GM10248 (cell line): ENCODE data around the gene PLA2G12A.

Source experiments
- CTCF ChIA-PET: fragments of 300-600 bp; sonication (Branson Sonifier 250); formaldehyde crosslinking; extraction: SDS; loops from one replicate; lab custom pipeline; 2021; ENCODE audit warnings: antibody characterized with exemption; lab: Yijun Ruan, JAX
- POLR2A ChIA-PET: fragments of 350-650 bp; sonication (Branson Sonifier 250); formaldehyde crosslinking; extraction: SDS; loops from one replicate; lab custom pipeline; 2020; ENCODE audit warnings: antibody characterized with exemption; lab: Yijun Ruan, JAX
- DNase-seq: peaks from one replicate; pipeline ENCODE4 v3.0.0; 2012; ENCODE audit errors: extremely low spot score
- TF ChIP-seq, protein P1 (sequence below): IDR thresholded peaks from 2 replicates; pipeline ENCODE4 v1.5.1; 2012; ENCODE audit warnings: mild to moderate bottlenecking, low read depth; ENCODE audit errors: extremely low read depth, missing control alignments, control extremely low read depth

PLA2G12A gene

DNA sequence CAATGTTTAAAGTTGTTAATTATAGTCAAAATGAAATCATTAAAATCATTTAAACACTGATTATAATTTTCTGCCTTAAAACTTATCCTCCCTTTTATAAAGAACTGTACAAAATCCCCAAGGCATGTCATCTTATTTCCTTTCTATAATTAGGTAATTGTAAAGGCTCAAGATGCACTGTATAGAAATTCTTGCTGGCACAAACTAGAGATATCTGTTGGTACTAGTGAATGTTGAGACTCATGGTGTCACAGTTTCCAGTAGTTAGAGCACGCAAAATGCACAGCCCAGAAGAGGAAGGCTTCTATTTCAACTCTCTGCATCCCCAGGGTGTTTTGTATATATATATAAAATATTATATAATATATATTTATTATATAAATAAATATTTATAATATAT lies 22.7 kb upstream of the PLA2G12A start:
- CTCF ChIA-PET: interaction anchor here (1.2 to 1.5 kb wide), 2 partner anchors 15 to 319 kb away, joined by 3 read pairs; partner anchors contain the start of gene SEC24B
- POLR2A ChIA-PET: no interaction called here
- TF ChIP-seq, protein P1, sequence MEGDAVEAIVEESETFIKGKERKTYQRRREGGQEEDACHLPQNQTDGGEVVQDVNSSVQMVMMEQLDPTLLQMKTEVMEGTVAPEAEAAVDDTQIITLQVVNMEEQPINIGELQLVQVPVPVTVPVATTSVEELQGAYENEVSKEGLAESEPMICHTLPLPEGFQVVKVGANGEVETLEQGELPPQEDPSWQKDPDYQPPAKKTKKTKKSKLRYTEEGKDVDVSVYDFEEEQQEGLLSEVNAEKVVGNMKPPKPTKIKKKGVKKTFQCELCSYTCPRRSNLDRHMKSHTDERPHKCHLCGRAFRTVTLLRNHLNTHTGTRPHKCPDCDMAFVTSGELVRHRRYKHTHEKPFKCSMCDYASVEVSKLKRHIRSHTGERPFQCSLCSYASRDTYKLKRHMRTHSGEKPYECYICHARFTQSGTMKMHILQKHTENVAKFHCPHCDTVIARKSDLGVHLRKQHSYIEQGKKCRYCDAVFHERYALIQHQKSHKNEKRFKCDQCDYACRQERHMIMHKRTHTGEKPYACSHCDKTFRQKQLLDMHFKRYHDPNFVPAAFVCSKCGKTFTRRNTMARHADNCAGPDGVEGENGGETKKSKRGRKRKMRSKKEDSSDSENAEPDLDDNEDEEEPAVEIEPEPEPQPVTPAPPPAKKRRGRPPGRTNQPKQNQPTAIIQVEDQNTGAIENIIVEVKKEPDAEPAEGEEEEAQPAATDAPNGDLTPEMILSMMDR: no peak
- DNase-seq: no peak

DNA sequence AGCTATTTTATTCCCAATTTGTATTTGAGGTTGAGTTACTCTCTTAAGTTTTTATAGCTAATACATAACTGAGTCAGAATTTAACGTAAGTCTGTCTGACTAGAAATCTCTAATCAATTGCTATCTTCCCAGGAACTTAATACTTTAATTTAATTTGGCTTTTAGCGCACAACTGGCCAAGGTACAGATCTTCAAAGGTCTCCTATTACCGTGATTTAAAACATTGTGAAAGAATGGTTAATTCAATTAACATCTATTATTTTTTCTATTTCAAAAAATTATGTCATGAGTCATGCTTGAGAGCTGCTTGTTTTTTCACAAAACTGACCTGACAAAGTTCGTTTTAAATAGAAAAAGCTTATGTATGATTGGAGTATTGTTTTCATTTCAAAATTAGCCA lies 22.0 kb upstream of the PLA2G12A start:
- TF ChIP-seq, protein P1: no peak
- CTCF ChIA-PET: interaction anchor here (0.6 to 1.5 kb wide), 3 partner anchors 14 to 318 kb away, joined by 3 read pairs; partner anchors contain the start of gene SEC24B
- DNase-seq: no peak
- POLR2A ChIA-PET: no interaction called here

DNA sequence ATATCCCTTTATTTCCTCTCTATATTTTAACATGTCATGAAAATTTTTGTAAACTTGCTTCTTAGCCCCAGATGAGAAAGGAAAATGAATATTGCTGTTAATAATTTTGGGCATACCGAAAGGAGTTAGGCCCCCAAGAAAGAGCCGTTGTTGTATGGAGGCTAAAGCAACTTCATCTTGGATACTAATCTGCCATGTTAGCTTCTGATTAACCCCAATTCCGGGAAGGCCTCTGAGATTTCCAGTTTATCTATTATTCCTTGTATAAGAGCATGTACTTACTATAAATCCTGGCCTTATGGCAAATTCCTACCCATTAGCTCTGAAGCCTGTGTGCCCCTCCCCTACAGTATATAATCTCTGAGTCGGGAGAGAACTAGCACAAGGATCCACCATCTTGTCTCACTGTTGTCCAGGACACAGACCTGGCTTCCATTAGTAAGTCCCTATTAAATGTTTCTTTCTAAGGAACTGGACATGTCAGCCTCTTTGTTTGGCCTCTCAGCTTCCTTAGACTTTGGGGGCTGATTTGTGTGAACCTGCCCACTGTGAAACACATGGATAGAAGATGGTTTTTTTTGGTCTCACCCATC lies 20.9 kb upstream of the PLA2G12A start:
- ChIA-PET POLR2A (no interaction called here), CTCF (no interaction called here)
- DNase-seq: no peak
- TF ChIP-seq, protein P1: no peak

DNA sequence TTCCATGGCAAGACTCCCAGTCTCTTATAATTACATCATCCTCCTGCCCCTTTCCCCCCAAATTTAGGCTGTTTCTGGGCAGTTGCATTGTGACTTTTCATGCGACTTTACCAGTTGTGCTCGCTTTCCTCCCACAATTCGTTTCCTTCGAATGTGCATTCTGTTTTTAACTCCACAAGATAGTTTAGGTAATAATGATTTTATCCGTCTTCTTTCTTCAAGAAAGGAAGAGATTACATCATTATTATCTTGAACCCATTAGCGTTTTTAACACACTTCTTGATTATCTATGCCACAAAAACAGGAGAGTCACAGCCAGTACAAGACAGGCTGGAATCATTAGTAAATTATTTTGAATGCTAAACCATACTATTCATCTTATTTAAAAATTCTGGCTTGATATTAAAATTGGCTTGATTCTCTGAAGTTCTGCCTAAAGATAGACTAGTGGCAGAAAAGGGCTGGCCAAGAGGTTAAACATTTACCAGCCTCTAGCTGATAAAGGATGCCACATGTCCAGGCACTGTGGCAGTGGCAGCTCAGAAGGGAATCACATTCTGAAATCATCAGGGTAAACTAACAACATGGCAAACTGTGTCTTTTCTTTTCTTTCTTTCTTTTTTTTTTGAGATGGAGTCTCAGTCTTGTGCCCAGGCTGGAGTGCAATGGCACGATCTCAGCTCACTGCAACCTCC lies 19.7 kb upstream of the PLA2G12A start:
- DNase-seq: no peak
- POLR2A ChIA-PET: no interaction called here
- CTCF ChIA-PET: no interaction called here
- TF ChIP-seq, protein P1: no peak

DNA sequence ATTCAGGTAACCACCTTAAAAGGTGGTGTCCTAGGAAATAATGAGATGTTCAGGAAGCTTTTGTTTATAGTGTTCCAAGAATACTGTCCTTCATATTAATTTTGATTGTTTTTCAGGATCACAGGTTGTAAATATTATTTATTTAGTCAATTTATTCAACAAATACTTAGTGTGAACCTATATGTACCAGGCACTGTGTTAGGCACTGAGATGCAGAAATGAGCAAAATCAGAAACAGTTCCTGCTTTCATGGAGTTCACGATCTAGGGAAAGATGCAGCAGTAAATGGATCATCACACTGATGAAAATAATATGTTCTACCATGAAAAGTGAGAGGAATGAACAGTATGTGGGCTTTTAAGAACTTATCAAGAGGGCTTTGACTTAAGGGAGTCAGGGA lies 18.2 kb upstream of the PLA2G12A start:
- ChIA-PET CTCF (interaction anchor here (2.8 kb wide), 1 partner anchor 11 kb away, joined by 10 read pairs; no protein-coding TSS in a partner anchor), POLR2A (no interaction called here)
- no peak for DNase-seq
- TF ChIP-seq, protein P1: no peak

DNA sequence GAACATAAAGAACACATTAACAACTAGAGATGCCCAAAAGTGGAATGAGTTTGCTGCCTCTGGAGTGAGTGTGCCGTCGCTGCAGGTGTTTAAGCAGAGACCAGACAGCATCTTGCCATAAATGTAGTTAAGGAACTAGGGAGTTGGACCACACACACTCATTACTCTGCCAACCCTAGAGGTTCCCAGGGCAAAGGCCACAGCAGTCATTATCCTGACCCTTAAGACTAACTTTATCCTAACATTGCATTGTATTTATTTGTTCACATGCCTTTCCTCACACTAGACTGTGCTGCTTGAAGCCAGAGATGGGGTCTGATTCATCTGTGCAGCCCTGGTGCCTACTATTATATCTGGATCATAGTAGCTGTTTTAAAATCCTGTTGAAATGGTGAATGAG lies 16.9 kb upstream of the PLA2G12A start:
- CTCF ChIA-PET: interaction anchor here (2.8 kb wide), 1 partner anchor 9 kb away, joined by 10 read pairs; no protein-coding TSS in a partner anchor
- TF ChIP-seq, protein P1: no peak
- POLR2A ChIA-PET: no interaction called here
- no peak for DNase-seq
